HG03439 (cell line): ENCODE results near the gene ARHGAP15.
A peak's percentile ranks its signal among the peaks of the same experiment; 100 is the strongest.

Experiments
- ATAC-seq: cut with Tn5 transposase; IDR thresholded peaks from one replicate; pipeline ENCODE4 v1.9.1; 2021; ENCODE audit warnings: mild to moderate bottlenecking, moderate library complexity; ENCODE audit not compliant: unreplicated experiment

Gene ARHGAP15

DNA sequence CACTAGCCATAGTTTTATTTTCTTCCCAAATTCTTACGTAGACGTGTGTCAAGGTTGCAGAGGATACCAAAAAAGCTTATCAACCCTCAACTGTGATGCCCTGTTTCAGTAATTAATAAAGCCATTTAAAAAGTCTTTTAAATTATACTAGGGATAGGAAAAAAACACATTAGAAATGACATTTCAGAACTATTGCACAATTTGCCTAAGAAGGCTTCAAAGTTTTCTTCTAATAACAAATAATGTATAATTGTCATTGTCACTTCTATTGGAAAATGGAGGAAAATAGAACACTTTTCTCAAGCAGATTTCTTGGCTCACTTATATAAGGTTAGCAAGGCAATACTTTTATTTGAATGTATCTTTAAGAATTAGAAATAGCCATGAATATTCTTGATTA, 253.8 kb downstream of the ARHGAP15 start:
- ATAC-seq, result no peak

- no peak for ATAC-seq
These were observed 254.9 kb downstream of the ARHGAP15 start for GRCh38 chr2:143384111-143384510.

DNA sequence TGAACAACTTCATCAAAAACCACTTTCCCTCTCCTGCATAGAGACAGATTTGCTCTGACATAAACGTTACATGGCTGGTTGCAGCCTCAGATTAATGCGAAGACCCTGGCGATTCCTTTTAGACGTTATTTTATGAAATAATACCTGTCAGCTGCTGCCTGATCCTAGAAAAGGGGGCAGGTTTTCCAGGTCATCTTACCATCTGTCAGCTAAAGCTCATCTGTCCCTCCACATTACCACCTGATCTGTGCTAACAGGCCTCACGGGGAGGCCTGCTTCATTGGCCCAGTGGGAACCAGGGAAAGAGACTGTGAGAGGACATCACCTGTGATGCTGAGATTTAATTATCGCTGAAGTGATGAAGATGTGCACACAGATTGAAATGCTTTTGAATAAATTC, 261.0 kb downstream of the ARHGAP15 start:
- ATAC-seq, result no peak

- ATAC-seq, result no peak
These were observed 263.1 kb downstream of the ARHGAP15 start for GRCh38 chr2:143392358-143392757.

DNA sequence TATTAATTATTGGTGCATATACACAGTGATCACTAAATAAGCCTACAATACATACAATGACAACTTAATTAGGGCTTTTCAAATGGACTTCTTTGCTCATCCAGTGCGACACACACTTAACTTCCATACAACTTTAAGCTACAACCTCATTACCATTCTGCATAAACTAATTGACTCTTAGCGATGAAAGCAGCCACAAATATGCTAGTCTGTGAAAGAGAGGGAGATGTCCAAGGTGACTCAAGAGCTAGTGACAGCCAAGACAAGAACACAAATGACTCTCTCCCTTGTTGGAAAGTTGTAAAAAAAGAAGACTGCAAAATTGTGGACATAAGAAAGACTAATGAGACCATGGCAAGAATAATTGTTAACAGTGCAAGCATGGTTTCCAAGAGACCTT, 264.8 kb downstream of the ARHGAP15 start:
- ATAC-seq, result no peak

DNA sequence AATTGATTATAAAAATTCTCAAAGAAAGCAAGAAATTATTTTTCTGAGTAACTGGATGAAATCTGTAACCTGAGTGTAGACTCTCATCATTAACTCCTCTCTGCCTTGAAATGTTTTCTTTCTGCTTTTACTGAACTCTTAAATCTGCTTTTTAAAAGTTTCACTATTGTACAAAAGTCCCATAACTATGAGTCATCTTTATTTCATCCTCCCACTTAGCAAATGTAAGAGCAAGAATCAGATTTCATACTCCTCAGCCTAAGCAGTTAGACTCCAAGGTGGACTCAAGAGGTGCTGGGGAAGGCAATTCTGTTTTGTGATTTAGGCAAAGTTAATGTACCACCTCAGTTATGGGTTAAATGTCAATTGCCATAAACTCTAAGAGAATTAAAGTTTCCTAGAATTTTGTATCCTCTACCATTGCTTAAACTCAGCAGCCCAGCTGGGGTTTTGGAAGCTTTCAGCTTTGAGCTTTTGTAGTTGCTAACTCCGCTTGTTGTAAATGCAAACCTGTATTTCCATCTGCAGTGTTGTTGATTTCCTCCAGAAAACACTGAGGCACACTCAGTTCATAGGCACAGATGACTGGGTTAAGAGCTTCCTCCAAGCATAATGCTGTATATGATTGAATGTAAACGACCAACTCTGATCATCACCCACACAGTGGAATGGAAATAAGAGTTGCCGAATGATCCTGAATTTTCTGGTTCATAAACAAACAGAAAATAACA, 268.8 kb downstream of the ARHGAP15 start:
- peak; percentile 60 for ATAC-seq

- no peak for ATAC-seq
These were observed 269.6 kb downstream of the ARHGAP15 start for GRCh38 chr2:143398781-143399180.

DNA sequence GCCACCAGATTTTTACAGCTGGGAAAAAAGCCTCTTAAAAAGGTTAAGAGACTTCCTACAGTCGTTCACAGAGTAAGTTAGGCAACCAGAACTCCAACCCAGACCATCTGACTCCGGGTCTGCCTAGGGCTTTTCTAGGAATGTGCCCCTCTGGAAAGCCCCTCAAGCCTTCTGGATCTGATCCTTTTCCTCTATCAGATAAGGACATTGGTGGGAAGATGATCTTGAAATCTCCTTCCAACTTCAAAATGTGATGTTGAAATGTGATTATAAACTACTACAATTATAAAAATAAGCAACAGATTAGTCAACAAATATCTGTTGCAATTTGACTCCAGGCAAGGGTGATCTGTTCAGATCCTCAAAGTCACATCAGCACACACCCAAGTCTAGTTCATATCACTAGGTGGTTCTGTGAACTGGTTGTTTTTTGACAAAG, 270.4 kb downstream of the ARHGAP15 start:
- ATAC-seq, result no peak

GRCh38 chr2:143401861-143402260, 272.6 kb downstream of the ARHGAP15 start:
- no peak for ATAC-seq

DNA sequence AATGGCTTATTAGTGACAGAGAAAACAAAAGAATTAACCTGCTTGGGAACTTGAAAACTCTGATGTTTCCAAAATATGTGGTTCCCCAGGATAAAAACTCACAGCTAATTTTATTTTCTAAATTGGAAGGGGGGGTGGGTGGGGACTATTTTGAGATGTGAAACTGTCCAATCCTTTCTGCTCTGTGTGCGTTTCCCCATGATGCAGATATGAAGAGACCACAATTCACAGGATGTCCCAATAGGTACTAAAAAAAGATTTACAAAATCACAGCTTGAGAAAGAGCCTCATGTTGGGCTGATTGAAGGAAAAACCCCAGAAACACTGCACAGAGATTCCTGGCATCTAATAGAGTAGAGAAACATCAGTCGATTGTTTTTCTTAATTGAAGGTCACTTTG, 273.2 kb downstream of the ARHGAP15 start:
- no peak for ATAC-seq

GRCh38 chr2:143410082-143410897, 281.1 kb downstream of the ARHGAP15 start:
- ATAC-seq, result no peak

DNA sequence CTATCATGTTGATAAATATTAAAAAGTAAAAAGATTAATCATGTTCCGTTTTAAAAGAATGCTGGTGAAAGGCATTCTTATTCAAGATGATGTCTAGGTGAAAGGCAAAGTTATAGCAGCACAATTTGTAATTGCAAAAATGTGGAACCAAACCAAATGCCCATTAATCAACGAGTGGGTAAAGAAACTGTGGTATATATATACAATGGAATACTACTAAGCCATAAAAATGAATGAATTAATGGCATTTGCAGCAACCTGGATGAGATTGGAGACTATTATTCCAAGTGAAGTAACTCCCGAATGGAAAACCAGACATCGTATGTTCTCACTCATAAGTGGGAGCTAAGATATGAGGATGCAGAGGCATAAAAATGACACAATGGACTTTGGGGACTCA, 286.4 kb downstream of the ARHGAP15 start:
- no peak for ATAC-seq

DNA sequence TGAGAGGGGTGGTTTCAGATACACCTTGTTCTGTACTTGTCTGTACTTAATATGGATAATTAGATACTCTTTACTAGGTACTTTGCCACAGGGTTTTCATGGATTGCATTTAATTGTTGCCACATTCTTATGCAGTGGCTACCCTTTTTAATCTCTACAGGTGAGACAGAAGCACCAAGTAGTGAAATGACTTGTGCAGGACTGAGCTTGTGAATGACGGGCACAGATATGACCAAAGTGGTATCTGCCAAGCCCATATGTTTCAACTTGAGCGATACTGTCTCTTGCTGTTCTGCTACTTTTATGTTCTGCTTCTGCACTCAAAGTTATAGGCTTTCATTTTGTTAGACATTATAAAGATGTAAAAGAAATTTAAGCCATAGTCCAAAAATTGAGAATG, 288.2 kb downstream of the ARHGAP15 start:
- ATAC-seq, result no peak

DNA sequence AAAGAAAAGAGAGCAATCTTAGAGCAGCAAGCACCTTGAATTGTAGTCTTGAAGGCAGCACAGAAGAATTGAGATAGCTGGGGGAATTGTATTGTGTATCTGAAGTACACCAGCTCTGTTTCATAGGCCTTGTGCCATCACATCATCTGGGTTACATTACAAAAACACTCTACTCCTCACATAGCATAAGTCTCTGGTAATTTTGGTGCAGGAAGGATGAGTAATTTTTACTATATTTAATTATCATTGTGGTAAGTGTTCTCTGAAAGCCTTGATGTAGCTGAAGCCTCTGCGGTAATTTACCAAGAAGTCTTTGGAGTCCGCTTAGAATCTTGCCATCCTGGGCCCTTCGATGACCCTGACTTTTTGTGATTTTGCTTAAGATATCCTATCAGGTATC, 291.1 kb downstream of the ARHGAP15 start:
- ATAC-seq, result no peak

DNA sequence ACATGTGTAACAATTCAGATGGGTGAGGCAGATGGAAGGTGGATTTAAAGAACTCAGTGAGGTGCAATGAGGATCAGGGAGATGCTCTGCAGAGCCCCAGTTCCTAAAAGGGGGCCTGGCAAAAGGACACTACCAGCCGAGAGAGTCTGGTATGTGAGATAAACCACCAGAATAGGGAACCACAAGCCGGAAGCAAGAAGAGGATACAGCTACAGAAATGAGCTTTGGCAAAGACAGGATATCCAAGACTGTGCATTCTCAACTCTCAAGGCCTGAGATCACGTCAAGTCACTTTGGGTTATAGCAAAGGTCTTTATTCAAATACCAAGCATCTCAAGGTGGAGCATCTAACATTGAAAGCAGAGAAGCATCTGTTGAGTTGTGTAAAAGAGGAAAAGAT, 293.5 kb downstream of the ARHGAP15 start:
- ATAC-seq, result no peak

- no peak for ATAC-seq
These were observed 296.7 kb downstream of the ARHGAP15 start for GRCh38 chr2:143425896-143426295.

DNA sequence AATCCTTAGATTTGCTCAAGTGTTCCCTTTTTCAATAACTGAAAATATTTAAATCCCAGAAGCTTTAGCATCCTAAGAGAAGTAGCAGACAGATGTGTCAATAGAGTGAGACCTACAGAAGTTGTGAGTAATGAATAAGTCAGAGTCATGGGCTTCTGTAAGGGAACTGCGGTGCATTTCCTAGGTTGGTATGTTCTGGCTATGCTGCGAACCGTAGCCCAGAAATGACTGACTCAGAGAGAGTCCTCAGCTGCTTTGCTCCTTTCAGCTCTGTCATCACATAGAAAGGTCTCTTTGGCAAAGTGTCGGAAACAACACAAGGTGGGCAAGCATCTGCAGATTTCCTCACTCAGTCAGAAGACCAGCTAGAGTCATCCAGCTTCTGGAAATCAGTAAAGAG, 297.1 kb downstream of the ARHGAP15 start:
- no peak for ATAC-seq

GRCh38 chr2:143428700-143429099, 299.5 kb downstream of the ARHGAP15 start:
- no peak for ATAC-seq

GRCh38 chr2:143429932-143430679, 300.9 kb downstream of the ARHGAP15 start:
- no peak for ATAC-seq

DNA sequence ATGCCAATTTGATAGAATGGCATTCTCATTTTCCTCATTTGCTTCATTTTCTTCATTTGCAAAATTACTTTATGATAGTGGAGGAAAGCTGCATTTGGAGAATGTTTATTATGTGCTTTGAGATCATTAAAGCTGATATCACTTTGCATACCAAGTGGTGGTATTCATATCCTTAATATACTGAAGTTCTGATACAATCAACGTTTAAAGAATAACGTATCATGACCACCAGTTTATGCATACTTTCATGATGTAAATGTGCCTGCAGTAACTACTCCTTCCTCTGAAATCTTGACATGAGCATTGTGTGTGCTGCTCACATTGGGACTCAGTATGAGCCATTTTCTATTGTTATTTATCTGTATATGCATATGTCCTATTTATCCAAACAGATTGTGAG, 302.1 kb downstream of the ARHGAP15 start:
- no peak for ATAC-seq

GRCh38 chr2:143433251-143433650, 304.0 kb downstream of the ARHGAP15 start:
- no peak for ATAC-seq

DNA sequence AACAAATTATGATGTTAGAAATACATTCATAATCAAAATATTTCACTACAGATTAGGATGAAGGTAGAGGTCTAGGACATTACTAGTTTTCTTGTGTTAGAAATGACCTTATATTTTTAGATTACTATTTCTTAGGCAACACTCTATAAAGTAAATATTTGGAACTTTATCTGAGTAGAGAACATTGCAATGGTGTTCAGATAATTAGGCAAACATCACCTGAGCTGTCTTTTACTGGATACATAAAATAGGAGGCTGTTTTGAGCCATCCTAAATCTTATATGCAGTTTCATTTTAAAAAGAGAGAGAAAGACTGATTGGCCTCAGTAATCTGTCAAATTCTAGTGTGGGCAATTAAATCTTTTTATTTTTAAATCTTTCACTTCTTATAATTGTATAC, 304.6 kb downstream of the ARHGAP15 start:
- ATAC-seq, result no peak
